HCT116 (cell line): Measurements from ENCODE around the gene SLC34A1. TPM values are rescaled to one million over a fixed set of nuclear protein-coding genes. Genes with fewer than 3 reads are reported as not detected.

Experiments used
- ATAC-seq: fragments of 200-7000 bp; cut with Tn5 transposase; 2 replicates; pipeline ENCODE4 v1.9.1; 2020; ENCODE audit warnings: mild to moderate bottlenecking, moderate library complexity
- BruUV-seq: library from RNA; stranded (reverse); fragments of 400-500 nt; replicated peaks from 2 replicates; lab custom pipeline; 2021; lab: Mats Ljungman, UMichigan
- CTCF ChIA-PET: fragments of 300-600 bp; sonication (Branson Sonifier 250); formaldehyde crosslinking; loops from one replicate; lab custom pipeline; 2021; ENCODE audit warnings: antibody characterized with exemption; lab: Charles Lee
- POLR2A ChIA-PET: fragments of 300-600, 350-600 bp; sonication (Branson Sonifier 250); formaldehyde crosslinking; loops from one replicate; lab custom pipeline; 2021; ENCODE audit warnings: antibody characterized with exemption; lab: Charles Lee
- RAD21 ChIA-PET, 2 experiments: fragments of 300-600 bp; sonication (Branson Sonifier 250); formaldehyde crosslinking; loops; one replicate each; lab custom pipeline; 2023; ENCODE audit warnings: low total read pairs in 2 of 2; ENCODE audit not compliant: uncharacterized antibody in 2 of 2, unreplicated experiment in 2 of 2, low non-redundant PET in 1 of 2; lab: Charles Lee
- DNase-seq: peaks from one replicate; pipeline ENCODE4 v3.0.0-alpha.2; 2010; ENCODE audit warnings: low read depth, low spot score
- H2AFZ ChIP-seq: fragments of 200-600 bp; shearing (Covaris generic), sonication (generic); 2 replicates; pipeline ENCODE4 v1.6.1; 2017; ENCODE audit warnings: low read depth, mixed run types, mixed read lengths, antibody characterized with exemption, low read length; ENCODE audit not compliant: poor library complexity, severe bottlenecking
- H3K27ac ChIP-seq: 2 replicates; pipeline ENCODE4 v1.5.1; 2012; ENCODE audit warnings: low read depth, low read length
- H3K27me3 ChIP-seq: fragments of 200-600 bp; sonication (generic); 2 replicates; pipeline ENCODE4 v1.6.1; 2016; ENCODE audit warnings: mixed run types, low read length, mixed read lengths; ENCODE audit not compliant: insufficient read depth
- H3K36me3 ChIP-seq, 2 experiments: fragments of 200-500 bp in 1 of 2; fragments of 200-600 bp in 1 of 2; sonication (Bioruptor generic) in 1 of 2; sonication (generic) in 1 of 2; 2 replicates each; pipeline versions ENCODE4 v1.5.1 to v1.6.1; 2014 to 2016; ENCODE audit warnings: low read length in 2 of 2, inconsistent platforms in 1 of 2, mixed read lengths in 1 of 2, mixed run types in 1 of 2; ENCODE audit not compliant: insufficient read depth in 2 of 2, control insufficient read depth in 1 of 2
- H3K4me1 ChIP-seq, 2 experiments: fragments of 200-600 bp in 1 of 2; sonication (generic) in 1 of 2; 2 replicates each; pipeline versions ENCODE4 v1.5.1 to v1.6.1; 2012 to 2017; ENCODE audit warnings: low read length in 2 of 2, inconsistent platforms in 1 of 2, mild to moderate bottlenecking in 1 of 2, mixed read lengths in 1 of 2, mixed run types in 1 of 2, moderate library complexity in 1 of 2; ENCODE audit not compliant: insufficient read depth in 2 of 2, control insufficient read depth in 1 of 2
- H3K4me2 ChIP-seq: fragments of 200-600 bp; sonication (generic); 2 replicates; pipeline ENCODE4 v1.6.1; 2017; ENCODE audit warnings: mixed run types, low read length, mixed read lengths
- H3K4me3 ChIP-seq, 2 experiments: fragments of 200-600 bp in 1 of 2; sonication (generic) in 1 of 2; replicated peaks in 1 of 2; 2 replicates each; pipeline ENCODE4 v1.5.1; 2011 to 2016; ENCODE audit warnings: low read length in 2 of 2, control low read depth in 1 of 2, low read depth in 1 of 2, mild to moderate bottlenecking in 1 of 2, mixed read lengths in 1 of 2, mixed run types in 1 of 2
- H3K79me2 ChIP-seq: fragments of 200-600 bp; sonication (generic); 2 replicates; pipeline ENCODE4 v1.6.1; 2017; ENCODE audit warnings: mild to moderate bottlenecking, mixed run types, low read length, moderate library complexity, mixed read lengths; ENCODE audit not compliant: insufficient read depth
- H3K9ac ChIP-seq: fragments of 200-600 bp; sonication (generic); 2 replicates; pipeline ENCODE4 v1.6.1; 2016; ENCODE audit warnings: low read length, mixed read lengths
- H3K9me2 ChIP-seq: fragments of 200-600 bp; sonication (generic), shearing (Covaris generic); 2 replicates; pipeline ENCODE4 v1.6.1; 2017; ENCODE audit warnings: mixed run types, mild to moderate bottlenecking, moderate library complexity; ENCODE audit not compliant: insufficient read depth
- H3K9me3 ChIP-seq, 2 experiments: fragments of 200-500 bp in 1 of 2; fragments of 200-600 bp in 1 of 2; sonication (Bioruptor generic) in 1 of 2; sonication (generic) in 1 of 2; 2 replicates each; pipeline ENCODE4 v1.6.1; 2014 to 2017; ENCODE audit warnings: low read length in 2 of 2, mixed read lengths in 2 of 2, inconsistent platforms in 1 of 2, low read depth in 1 of 2, mild to moderate bottlenecking in 1 of 2, mixed run types in 1 of 2, moderate library complexity in 1 of 2; ENCODE audit not compliant: control insufficient read depth in 1 of 2, insufficient read depth in 1 of 2
- H4K20me1 ChIP-seq: fragments of 200-600 bp; sonication (generic), shearing (Covaris generic); 2 replicates; pipeline ENCODE4 v1.6.1; 2017; ENCODE audit warnings: mixed run types, mild to moderate bottlenecking, moderate library complexity; ENCODE audit not compliant: insufficient read depth
- CEBPB ChIP-seq: IDR thresholded peaks from 2 replicates; pipeline ENCODE4 v1.6.1; 2012; ENCODE audit warnings: low read depth
- CTCF ChIP-seq, 3 experiments: fragments of 200-600 bp in 1 of 3; sonication (generic) in 1 of 3; IDR thresholded peaks in 2 of 3; conservative IDR thresholded peaks in 1 of 3; 2 replicates each; pipeline ENCODE4 v1.5.1; 2012 to 2017; ENCODE audit warnings: low read depth in 2 of 3, low read length in 2 of 3, antibody characterized with exemption in 1 of 3, borderline replicate concordance in 1 of 3, control low read depth in 1 of 3, mild to moderate bottlenecking in 1 of 3, mixed read lengths in 1 of 3, mixed run types in 1 of 3, moderate library complexity in 1 of 3; ENCODE audit not compliant: insufficient read depth in 1 of 3
- EZH2 ChIP-seq: fragments of 200-600 bp; sonication (generic); IDR thresholded peaks from 2 replicates; pipeline ENCODE4 v1.6.1; 2017; ENCODE audit warnings: antibody characterized with exemption, mixed run types
- MAX ChIP-seq: IDR thresholded peaks from 2 replicates; pipeline ENCODE4 v1.6.1; 2012
- REST ChIP-seq: IDR thresholded peaks from 2 replicates; pipeline ENCODE4 v1.6.1; 2012; ENCODE audit warnings: low read depth
- TCF7L2 ChIP-seq: IDR thresholded peaks from 2 replicates; pipeline ENCODE4 v1.7.0; 2011; ENCODE audit warnings: borderline replicate concordance, inconsistent platforms; ENCODE audit not compliant: insufficient read depth, insufficient read length; ENCODE audit errors: extremely low read depth
- ZBTB33 ChIP-seq: IDR thresholded peaks from 2 replicates; pipeline ENCODE4 v1.6.1; 2011; ENCODE audit warnings: mild to moderate bottlenecking, low read length, moderate library complexity; ENCODE audit not compliant: insufficient replicate concordance; ENCODE audit errors: extremely low read depth
- intact Hi-C: fragments of 100-400 bp; cut with micrococcal nuclease; formaldehyde crosslinking; loops from 2 replicates; pipeline ENCODE4 v1.10.0; 2022
- total RNA-seq: library from RNA; stranded (reverse); gene quantifications from one replicate; pipeline ENCODE4 v1.2.1, GENCODE V29; 2021; ENCODE audit not compliant: unreplicated experiment

The SLC34A1 gene
- total RNA-seq, 1 experiment from 2014 or later, result not detected

GRCh38 chr5:177382423-177383029 lies 1.7 kb upstream of the SLC34A1 start:
- Histone ChIP-seq H3K4me3 (no peak overlapping the region), H4K20me1 (no peaks in the 10 kb centered on the region), H3K4me2 (no peak overlapping the region), H3K27ac (no peak overlapping the region), H3K79me2 (no peaks in the 10 kb centered on the region), H3K9me3 (no peaks in the 10 kb centered on the region), H3K4me1 (peaks cover 3 to 17% of the 10 kb centered on the region in 2 experiments; a peak in 3 of 4 replicates), H3K36me3 (no peaks in the 10 kb centered on the region), H2AFZ (no peak overlapping the region), H3K27me3 (no peaks in the 10 kb centered on the region), H3K9ac (no peak overlapping the region), H3K9me2 (no peaks in the 10 kb centered on the region)
- ChIA-PET POLR2A (no interaction called here), CTCF (interaction anchor here (0.8 to 1.5 kb wide), 4 partner anchors 11 to 72 kb away, joined by 3 to 14 read pairs (median 6); no protein-coding TSS in a partner anchor), RAD21 (no interaction called here)
- intact Hi-C loops, result no loop called here
- TF ChIP-seq EZH2, result no peak
- peak in 2 of 3 experiments; percentile 40 to 51; a peak in 4 of 6 replicates for TF ChIP-seq CTCF (IDR thresholded peaks at IDR 0.05 in 2 of 3, conservative IDR thresholded peaks at IDR 0.05 in 1 of 3; ENCODE audit: borderline replicate concordance in 1 of 3, insufficient read depth in 1 of 3, low read depth in 2 of 3, low read length in 2 of 3)
- no peak for DNase-seq
- ATAC-seq, result peak; percentile 85
- no TSS peak for BruUV-seq

- intact Hi-C loops, result no loop called here
- DNase-seq, result no peak
- Histone ChIP-seq H2AFZ (no peak overlapping the region), H4K20me1 (no peaks in the 10 kb centered on the region), H3K79me2 (no peaks in the 10 kb centered on the region), H3K4me3 (no peak overlapping the region), H3K9me2 (no peaks in the 10 kb centered on the region), H3K9me3 (no peaks in the 10 kb centered on the region), H3K4me1 (peaks cover 4 to 21% of the 10 kb centered on the region in 2 experiments; a peak in 3 of 4 replicates), H3K4me2 (no peak overlapping the region), H3K27ac (no peak overlapping the region), H3K9ac (no peak overlapping the region), H3K36me3 (no peaks in the 10 kb centered on the region), H3K27me3 (no peaks in the 10 kb centered on the region)
- no TSS peak for BruUV-seq
- CTCF ChIA-PET, result interaction anchor here (0.8 to 1.5 kb wide), 4 partner anchors 12 to 73 kb away, joined by 3 to 14 read pairs (median 6); no protein-coding TSS in a partner anchor
- ATAC-seq, result no peak
- POLR2A ChIA-PET, result no interaction called here
- RAD21 ChIA-PET, result interaction anchor here in 1 of 2 experiments (0.6 kb wide), 1 partner anchor 113 kb away, joined by 5 read pairs; no protein-coding TSS in a partner anchor
- TF ChIP-seq TCF7L2, result no peak
- TF ChIP-seq REST, result no peak
- TF ChIP-seq MAX, result no peak
- no peak for TF ChIP-seq CEBPB
- no peak for TF ChIP-seq ZBTB33
Observed at GRCh38 chr5:177383181-177383580, 1.1 kb upstream of the SLC34A1 start.
